HG03039 (cell line): ENCODE results near the gene RNF5.
"Not testable (repeated sequence)": the region's sequence is repeated elsewhere in the genome, so short reads cannot be mapped to it uniquely, and the experiment has no call there.

Source experiments
- ATAC-seq: cut with Tn5 transposase; IDR thresholded peaks from one replicate; pipeline ENCODE4 v1.9.1; 2021; ENCODE audit warnings: mild to moderate bottlenecking, moderate library complexity; ENCODE audit not compliant: unreplicated experiment

Gene RNF5

GRCh38 chr6:32177788-32178546 lies at the start of gene RNF5:
Gene RNF5, plus strand, starts transcription at chr6:32178405. Its CDS starts 107 bp downstream, at chr6:32178512.
- ATAC-seq, result peak; percentile 70

GRCh38 chr6:32128751-32129296 lies 49.4 kb upstream of the RNF5 start:
- no peak for ATAC-seq

GRCh38 chr6:32129297-32130088 lies 48.7 kb upstream of the RNF5 start:
- no peak for ATAC-seq

GRCh38 chr6:32131439-32131948 lies 46.7 kb upstream of the RNF5 start:
- no peak for ATAC-seq

- no peak for ATAC-seq
Observed at GRCh38 chr6:32132110-32132509, 46.1 kb upstream of the RNF5 start.

GRCh38 chr6:32133786-32134185 lies 44.4 kb upstream of the RNF5 start:
- no peak for ATAC-seq

GRCh38 chr6:32137454-32137853 lies 40.8 kb upstream of the RNF5 start:
- no peak for ATAC-seq

GRCh38 chr6:32139590-32139989 lies 38.6 kb upstream of the RNF5 start:
- ATAC-seq, result no peak

GRCh38 chr6:32140420-32141046 lies 37.7 kb upstream of the RNF5 start:
- no peak for ATAC-seq

GRCh38 chr6:32144238-32144637 lies 34.0 kb upstream of the RNF5 start:
- not testable (repeated sequence) for ATAC-seq

GRCh38 chr6:32146287-32146686 lies 31.9 kb upstream of the RNF5 start:
- ATAC-seq, result no peak

GRCh38 chr6:32146687-32147086 lies 31.5 kb upstream of the RNF5 start:
- ATAC-seq, result no peak

GRCh38 chr6:32147401-32148132 lies 30.6 kb upstream of the RNF5 start:
- no peak for ATAC-seq

GRCh38 chr6:32148289-32149091 lies 29.7 kb upstream of the RNF5 start:
- no peak for ATAC-seq

GRCh38 chr6:32149092-32149755 lies 29.0 kb upstream of the RNF5 start:
- no peak for ATAC-seq

GRCh38 chr6:32149932-32150870 lies 28.0 kb upstream of the RNF5 start:
- ATAC-seq, result no peak

- ATAC-seq, result no peak
Observed at GRCh38 chr6:32151181-32151862, 26.9 kb upstream of the RNF5 start.
